OCI-LY1 (cell line): ENCODE data around the gene WWOX.

Source experiments
- H2AFZ ChIP-seq: fragments of 200-600 bp; sonication (generic), shearing (Covaris generic); 2 replicates; pipeline ENCODE4 v1.6.0; 2014; ENCODE audit warnings: antibody characterized with exemption, mild to moderate bottlenecking, low read length
- H3F3A ChIP-seq: fragments of 200-600 bp; sonication (generic), shearing (Covaris generic); 2 replicates; pipeline ENCODE4 v1.6.0; 2014; ENCODE audit warnings: mild to moderate bottlenecking, antibody characterized with exemption, low read length, moderate library complexity; ENCODE audit not compliant: insufficient read depth
- H3K27ac ChIP-seq: fragments of 200-600 bp; sonication (generic); 2 replicates; pipeline ENCODE4 v1.5.1; 2014; ENCODE audit warnings: low read length, mixed run types, mild to moderate bottlenecking, low read depth; ENCODE audit not compliant: poor library complexity, severe bottlenecking
- H3K27me3 ChIP-seq: fragments of 200-600 bp; sonication (generic); 2 replicates; pipeline ENCODE4 v1.6.0; 2014; ENCODE audit warnings: antibody characterized with exemption, mild to moderate bottlenecking, low read length, moderate library complexity; ENCODE audit not compliant: insufficient read depth
- H3K36me3 ChIP-seq: fragments of 200-600 bp; sonication (generic); 2 replicates; pipeline ENCODE4 v1.6.1; 2014; ENCODE audit warnings: mild to moderate bottlenecking, antibody characterized with exemption, low read length, moderate library complexity, mixed read lengths; ENCODE audit not compliant: insufficient read depth
- H3K4me1 ChIP-seq: fragments of 200-600 bp; sonication (generic); 2 replicates; pipeline ENCODE4 v1.5.1; 2014; ENCODE audit warnings: mild to moderate bottlenecking, low read length, moderate library complexity; ENCODE audit not compliant: insufficient read depth, severe bottlenecking
- H3K4me2 ChIP-seq: fragments of 200-600 bp; sonication (generic), shearing (Covaris generic); 2 replicates; pipeline ENCODE4 v1.6.1; 2014; ENCODE audit warnings: low read length
- H3K4me3 ChIP-seq: fragments of 200-600 bp; sonication (generic); 2 replicates; pipeline ENCODE4 v1.5.1; 2014; ENCODE audit warnings: low read length, low read depth, mild to moderate bottlenecking, mixed read lengths; ENCODE audit not compliant: poor library complexity, severe bottlenecking
- H3K79me2 ChIP-seq: fragments of 200-600 bp; shearing (Covaris generic); 2 replicates; pipeline ENCODE4 v1.6.1; 2016; ENCODE audit warnings: mixed run types, low read length, mixed read lengths; ENCODE audit not compliant: insufficient read depth
- H3K9ac ChIP-seq: fragments of 200-600 bp; sonication (generic), shearing (Covaris generic); 2 replicates; pipeline ENCODE4 v1.6.1; 2014; ENCODE audit warnings: mild to moderate bottlenecking, low read length, mixed read lengths
- H3K9me2 ChIP-seq: fragments of 200-600 bp; sonication (generic), shearing (Covaris generic); 2 replicates; pipeline ENCODE4 v1.6.1; 2014; ENCODE audit warnings: low read depth, mild to moderate bottlenecking, low read length, mixed read lengths
- H3K9me3 ChIP-seq: fragments of 200-600 bp; shearing (Covaris generic); 2 replicates; pipeline ENCODE4 v1.6.1; 2014; ENCODE audit warnings: low read length, mixed read lengths
- H4K20me1 ChIP-seq: fragments of 200-600 bp; sonication (generic), shearing (Covaris generic); 2 replicates; pipeline ENCODE4 v1.6.0; 2016; ENCODE audit warnings: mild to moderate bottlenecking, low read length; ENCODE audit not compliant: insufficient read depth
- CTCF ChIP-seq: fragments of 200-600 bp; sonication (generic), shearing (Covaris generic); IDR thresholded peaks from 2 replicates; pipeline ENCODE4 v1.5.1; 2017; ENCODE audit warnings: mild to moderate bottlenecking, antibody characterized with exemption, low read length, moderate library complexity, mixed read lengths
- EZH2 ChIP-seq: fragments of 200-600 bp; sonication (generic), shearing (Covaris generic); IDR thresholded peaks from 2 replicates; pipeline ENCODE4 v1.8.0; 2017; ENCODE audit warnings: borderline replicate concordance, mixed run types, mild to moderate bottlenecking, antibody characterized with exemption, low read length, moderate library complexity, mixed read lengths

Gene WWOX

DNA sequence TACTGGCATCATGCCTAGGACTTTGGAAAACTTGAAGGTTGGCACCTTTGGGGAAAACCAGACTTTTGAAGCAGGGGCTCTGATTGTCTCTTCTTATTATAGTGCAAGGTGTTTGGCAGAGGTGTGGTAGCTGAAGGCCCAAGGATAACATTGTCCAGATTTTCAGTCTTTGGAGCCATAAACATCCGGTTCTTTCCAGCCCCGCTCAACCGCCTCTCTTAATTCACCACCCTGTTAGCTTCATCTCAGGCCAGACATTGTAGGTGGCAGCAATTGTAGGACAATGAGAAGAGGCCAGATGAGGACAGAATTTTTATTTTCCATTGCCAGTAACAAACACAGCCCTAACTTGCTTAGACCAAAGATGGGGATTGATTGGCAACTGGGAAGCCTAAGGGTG lies 851.3 kb downstream of the WWOX start:
- Histone ChIP-seq H3K36me3 (no peaks in the 10 kb centered on the region), H3K4me2 (no peak overlapping the region), H3K4me3 (no peak overlapping the region), H2AFZ (no peak overlapping the region), H3K27me3 (no peaks in the 10 kb centered on the region), H4K20me1 (no peaks in the 10 kb centered on the region), H3K9me2 (no peaks in the 10 kb centered on the region), H3F3A (no peaks in the 10 kb centered on the region), H3K79me2 (no peaks in the 10 kb centered on the region), H3K9ac (no peak overlapping the region), H3K9me3 (no peaks in the 10 kb centered on the region), H3K4me1 (no peaks in the 10 kb centered on the region), H3K27ac (no peak overlapping the region)
- no peak for TF ChIP-seq CTCF

- Histone ChIP-seq H3K9me3 (no peaks in the 10 kb centered on the region), H3K9ac (no peak overlapping the region), H3K4me1 (no peaks in the 10 kb centered on the region), H3K36me3 (no peaks in the 10 kb centered on the region), H3K4me2 (no peak overlapping the region), H3K79me2 (no peaks in the 10 kb centered on the region), H3K9me2 (no peaks in the 10 kb centered on the region), H3K27ac (no peak overlapping the region), H3K4me3 (no peak overlapping the region), H4K20me1 (no peaks in the 10 kb centered on the region), H2AFZ (no peak overlapping the region), H3K27me3 (no peaks in the 10 kb centered on the region), H3F3A (no peaks in the 10 kb centered on the region)
- TF ChIP-seq EZH2 (no peak), CTCF (no peak)
Observed at GRCh38 chr16:78952630-78953029, 853.2 kb downstream of the WWOX start.

GRCh38 chr16:78953526-78953925 lies 854.1 kb downstream of the WWOX start:
- Histone ChIP-seq H3K9me2 (no peaks in the 10 kb centered on the region), H3F3A (no peaks in the 10 kb centered on the region), H3K4me1 (no peaks in the 10 kb centered on the region), H3K79me2 (no peaks in the 10 kb centered on the region), H3K36me3 (no peaks in the 10 kb centered on the region), H3K4me3 (no peak overlapping the region), H4K20me1 (no peaks in the 10 kb centered on the region), H3K27me3 (no peaks in the 10 kb centered on the region), H3K9ac (no peak overlapping the region), H2AFZ (no peak overlapping the region), H3K9me3 (no peaks in the 10 kb centered on the region), H3K27ac (no peak overlapping the region), H3K4me2 (no peak overlapping the region)
- TF ChIP-seq CTCF: no peak
- TF ChIP-seq EZH2: no peak
